Putamen (tissue), 1 donor: Measurements from ENCODE around the gene ZNF529.
"Not testable (repeated sequence)": the region's sequence is repeated elsewhere in the genome, so short reads cannot be mapped to it uniquely, and the experiment has no call there.

ENCODE experiments used
- DNase-seq: peaks from one replicate; pipeline ENCODE4 v3.0.0-alpha.2; 2016; ENCODE audit warnings: low spot score

The ZNF529 gene

DNA sequence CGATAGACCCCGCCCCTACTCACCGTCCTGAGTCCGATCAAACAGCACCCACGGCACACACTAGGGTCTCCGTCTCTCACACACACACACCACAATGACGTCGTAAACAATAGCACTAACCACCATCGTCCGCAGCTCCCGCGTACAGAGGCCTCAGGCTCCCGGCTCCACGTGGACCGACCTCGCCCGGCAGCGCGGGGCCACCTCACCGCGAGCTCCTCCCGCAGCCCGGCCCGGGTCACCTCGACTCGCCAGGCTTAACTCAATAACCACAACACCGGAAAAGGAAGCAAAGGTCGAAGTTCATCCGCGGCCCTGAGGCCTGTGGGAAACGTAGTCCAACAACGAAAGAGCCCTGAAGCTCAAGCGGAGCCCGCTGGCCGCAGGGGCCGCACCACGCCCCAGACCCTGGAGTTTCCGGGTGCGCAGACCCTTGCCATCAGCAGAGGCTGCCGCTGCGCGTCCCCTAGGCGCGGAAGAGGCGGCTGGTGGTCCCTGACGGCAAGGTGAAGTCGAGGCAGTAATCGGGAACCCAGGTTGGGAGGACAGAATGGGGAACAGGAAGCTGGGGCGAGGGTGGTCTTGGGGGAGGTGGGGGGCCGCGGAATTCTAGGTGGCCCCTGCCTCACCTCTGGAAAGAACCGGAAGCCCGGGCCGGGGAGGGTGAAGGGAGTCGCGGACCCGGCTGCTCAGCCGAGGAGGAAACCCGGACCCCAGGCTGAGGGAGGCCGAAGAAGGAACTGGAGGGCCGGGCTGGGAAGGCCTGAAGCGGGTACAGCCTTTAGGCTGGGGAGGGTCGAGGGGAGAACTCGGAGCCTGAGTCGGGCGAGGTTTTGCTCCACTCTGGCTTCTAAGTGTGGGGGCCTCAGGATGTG lies at the start of gene ZNF529:
ZNF529 (minus strand) TSS at position 273 of the 875 bp plus-strand sequence. CDS start 946 bp downstream, outside the sequence.
- DNase-seq, result peak; percentile 87

DNA sequence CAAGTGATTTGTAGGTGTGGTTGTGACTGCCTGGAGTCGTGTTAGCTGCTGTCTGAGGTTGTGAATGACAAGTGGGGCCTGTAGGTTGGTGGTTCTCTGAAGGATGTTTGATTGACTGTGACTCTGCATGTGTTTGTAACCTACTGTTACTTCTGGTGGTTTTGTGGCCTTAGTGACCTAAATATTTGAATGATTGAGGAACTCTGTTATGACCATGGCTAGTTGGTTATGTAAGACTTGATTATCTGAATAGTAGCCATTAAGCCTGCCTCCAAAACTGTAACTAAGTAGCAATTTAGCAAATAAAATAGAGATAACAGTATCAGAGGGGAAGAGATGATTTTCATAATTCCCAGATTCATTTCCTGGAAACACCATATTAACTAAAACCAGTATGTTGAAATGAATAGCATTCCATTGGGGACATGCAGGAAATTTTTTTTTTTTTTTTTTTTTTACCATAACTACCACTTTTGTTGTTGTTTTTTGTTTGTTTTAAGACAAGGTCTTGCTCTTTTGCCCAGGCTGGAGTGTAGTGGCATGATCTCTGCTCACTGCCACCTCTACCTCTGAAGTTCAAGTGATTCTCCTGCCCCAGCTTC lies 32.9 kb upstream of the ZNF529 start:
- DNase-seq, result no peak

DNA sequence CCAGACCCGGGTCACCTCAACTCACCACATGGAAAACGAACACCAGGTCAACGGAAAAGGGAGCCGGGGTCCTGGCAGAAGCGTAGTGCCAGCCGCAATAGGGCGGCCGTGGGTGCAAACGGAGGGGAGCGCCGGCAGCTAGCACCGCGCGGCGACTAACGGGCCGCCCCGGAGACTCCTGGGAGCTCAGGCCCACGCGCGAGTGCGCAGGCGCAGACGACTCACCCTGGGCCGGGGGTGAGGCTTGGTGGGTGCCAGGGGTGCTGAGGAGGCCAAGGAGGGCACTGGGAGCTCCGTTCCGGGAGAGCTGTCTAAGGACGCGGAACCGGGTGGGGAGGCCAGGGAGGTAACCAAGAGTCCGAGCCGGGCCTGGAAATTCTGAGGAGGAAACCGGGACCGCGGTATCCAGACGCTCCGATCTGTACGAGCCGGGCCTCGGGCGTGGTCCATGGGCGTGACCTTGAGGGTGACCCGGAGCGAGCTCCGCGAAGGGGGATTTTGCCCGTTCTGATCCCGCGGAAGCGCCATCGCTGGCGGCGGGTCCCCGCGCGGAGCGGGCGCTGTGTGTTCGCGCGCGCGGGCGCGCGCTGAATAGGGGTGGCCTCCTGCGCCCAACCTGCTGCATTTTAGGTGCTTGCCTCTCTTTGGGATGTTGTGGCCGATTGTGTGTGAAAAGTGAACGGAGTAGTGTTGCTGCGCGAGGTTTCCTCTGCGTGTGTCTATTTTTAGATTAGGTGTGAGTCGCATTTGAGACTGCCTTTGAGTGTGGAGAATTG lies 32.2 kb upstream of the ZNF529 start, which contains the start of gene ZNF382:
ZNF382 (plus strand) TSS at position 213 of the 776 bp plus-strand sequence. CDS start 4,602 bp downstream, outside the sequence.
- DNase-seq, result peak; percentile 82

DNA sequence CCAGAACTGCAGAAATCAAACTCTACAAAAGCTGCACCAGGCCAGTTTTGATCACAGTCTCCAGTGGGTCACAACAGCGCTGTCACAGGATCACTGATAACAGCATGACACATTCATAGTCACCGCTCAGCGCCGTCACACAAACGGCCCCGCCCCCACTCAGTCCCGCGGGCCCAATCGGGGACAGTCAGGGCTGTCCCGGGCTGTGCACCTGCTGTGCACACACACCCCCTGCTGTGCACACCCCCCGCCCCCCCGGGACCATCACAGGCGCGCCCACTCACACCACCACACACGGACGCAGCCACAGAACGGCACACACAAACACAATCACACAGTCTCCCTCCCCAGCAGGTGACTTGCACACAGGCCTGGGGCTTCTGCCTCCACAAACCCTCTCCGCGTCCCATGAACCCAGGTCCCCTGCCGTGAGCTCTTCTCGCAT lies 31.6 kb upstream of the ZNF529 start:
- DNase-seq, result peak; percentile 67

DNA sequence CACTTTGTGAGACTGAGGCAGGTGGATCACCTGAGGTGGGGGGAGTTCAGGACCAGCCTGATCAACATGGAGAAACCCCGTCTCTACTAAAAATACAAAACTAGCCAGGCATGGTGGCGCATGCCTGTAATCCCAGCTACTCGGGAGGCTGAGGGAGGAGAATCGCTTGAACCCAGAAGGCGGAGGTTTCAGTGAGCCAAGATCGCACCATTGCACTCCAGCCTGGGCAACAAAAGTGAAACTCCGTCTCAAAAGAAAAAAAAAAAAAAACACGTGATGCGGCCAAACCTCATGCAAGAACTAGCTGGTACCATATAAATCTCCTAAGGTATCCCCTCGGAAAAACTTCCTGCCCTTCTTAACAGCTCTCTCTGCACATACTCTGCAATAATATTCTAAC lies 29.6 kb upstream of the ZNF529 start:
- DNase-seq, result not testable (repeated sequence)

DNA sequence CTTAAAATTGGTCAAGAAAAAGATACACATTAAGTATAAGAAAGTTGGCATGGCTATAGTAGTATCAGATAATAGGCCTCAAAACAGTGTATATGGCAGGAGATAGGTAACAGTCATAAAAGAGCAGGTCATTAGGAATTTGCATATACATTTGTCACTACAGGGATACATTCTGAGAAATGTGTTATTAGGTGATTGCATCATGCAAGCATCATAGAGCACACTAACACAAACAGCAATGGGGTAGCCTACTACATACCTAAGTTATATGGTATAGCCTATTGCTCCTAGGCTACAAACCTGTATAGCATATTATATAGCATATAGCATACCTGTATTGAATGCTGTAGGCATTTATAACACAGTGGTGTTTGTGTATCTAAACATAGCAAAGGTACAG lies 6.2 kb upstream of the ZNF529 start:
- DNase-seq, result no peak

DNA sequence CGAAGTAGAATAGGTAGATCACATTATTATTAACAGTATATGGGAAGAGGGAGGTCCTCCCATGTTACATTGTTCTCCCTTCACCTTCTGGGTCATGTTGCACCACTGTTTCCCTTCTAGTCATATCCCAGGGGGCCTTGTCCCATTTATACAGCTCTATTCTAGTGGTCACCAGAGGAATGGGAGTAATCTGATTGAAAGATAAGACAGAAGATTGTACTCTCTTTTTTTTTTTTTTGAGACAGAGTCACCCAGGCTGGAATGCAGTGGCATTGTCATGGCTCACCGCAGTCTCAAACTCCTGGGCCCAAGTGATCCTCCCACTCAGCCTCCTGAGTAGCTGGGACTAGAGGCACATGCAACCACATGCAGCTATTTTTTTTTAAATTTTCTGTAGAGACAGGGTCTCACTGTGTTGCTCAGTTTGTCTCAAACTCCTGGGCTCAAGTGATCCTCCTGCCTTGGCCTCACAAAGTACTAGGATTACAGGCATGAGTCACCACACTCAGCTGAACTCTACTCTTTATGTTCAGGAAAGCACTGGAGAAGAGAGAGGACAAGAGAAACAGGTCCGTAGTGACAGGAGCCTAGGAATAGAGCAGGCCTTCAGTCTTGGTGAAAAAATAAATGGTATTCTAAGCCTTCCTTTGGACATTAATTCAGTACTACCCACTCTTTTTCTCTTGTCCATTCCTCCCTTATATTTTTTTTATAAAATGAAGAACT lies 4.3 kb upstream of the ZNF529 start:
- no peak for DNase-seq

DNA sequence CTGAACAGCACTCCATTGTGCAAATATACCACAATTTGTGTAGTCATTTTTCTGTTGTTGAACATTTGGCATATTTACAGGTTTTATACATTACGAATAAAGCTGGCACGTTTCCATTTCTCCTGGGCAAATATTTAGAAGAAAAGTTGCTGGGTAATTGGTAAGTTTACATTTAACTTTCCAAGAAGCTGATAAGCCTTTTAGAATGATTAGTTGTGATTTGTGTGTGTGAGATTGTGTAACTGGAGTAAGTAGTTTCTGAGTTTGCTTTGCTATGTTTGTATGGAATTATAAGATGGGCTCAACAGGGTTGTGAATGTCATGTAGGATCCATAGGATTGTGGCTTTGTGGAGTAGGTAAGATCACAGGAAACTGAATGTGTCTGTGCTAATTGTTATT lies 1.6 kb upstream of the ZNF529 start:
- DNase-seq, result no peak

DNA sequence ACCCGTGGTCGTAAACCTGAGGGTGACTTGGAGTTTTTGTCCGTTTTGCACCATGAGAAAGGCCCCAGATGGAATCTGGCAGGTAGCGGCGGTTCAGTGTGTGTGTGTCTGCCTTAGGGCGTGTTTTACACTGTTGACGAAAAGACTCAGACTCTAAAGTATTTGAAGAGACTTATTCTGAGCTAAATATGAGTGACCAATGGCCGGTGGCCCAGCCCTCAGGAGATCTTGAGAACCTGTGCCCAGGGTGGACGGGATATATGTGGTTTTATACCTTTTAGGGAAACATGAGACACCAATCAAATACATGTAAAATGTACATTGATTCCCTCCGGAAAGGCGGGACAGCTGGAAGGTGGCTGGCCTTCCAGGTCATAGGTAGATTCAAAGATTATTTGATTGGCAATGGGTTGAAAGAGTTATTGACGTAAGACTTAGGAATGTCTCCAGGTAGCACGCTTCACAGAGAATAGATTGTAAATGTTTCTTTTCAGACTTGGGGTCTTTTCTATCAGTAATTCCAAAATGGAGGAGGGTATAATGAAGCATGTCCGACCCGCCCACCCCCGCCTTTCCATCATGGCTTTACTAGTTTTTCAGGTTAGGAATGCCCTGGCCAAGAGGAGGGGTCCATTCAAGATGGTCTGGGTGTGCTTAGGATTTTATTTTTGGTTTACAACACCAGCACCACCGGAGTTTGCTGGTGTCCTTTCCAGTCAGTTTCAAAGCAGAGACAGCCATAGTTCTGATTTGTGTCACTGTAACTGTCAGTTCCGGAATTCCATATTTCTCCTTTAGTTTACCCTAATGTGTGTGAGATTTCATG lies 1.0 kb upstream of the ZNF529 start:
- no peak for DNase-seq

DNA sequence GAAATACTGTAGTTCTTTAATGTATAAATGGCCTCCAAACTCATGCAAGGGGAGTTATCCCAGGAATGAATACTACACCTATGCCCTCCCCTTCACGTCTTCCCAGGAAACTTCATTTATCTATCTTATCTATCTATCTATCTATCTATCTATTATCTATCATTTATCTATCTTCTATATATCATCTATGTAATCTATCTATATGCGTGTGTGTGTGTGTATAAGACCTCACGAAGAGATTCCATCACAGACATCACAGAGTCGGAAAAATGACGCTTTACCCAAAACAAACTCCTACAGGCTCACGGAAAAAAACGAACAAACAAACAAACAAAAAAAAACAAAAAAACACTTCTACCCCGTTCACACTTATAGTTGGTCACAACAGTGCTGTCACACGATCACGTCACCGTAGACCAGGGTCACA lies 486 bp downstream of the ZNF529 start:
- DNase-seq, result no peak

DNA sequence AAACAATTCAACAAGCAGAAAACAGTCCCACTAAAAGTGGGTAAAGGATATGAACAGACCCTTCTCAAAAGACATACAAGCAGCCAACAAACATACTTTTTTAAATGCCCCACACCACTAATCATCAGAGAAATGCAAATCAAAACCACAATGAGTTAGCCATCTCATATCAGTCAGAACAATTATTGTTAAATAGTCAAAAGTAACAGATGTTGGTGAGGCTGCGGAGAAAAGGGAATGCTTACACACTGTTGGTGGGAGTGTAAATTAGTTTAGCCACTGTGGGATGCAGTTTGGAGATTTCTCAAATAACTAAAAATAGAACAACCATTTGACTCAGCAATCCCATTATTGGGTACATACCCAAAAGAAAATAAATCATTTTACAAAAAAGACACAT lies 8.7 kb downstream of the ZNF529 start:
- DNase-seq, result no peak

DNA sequence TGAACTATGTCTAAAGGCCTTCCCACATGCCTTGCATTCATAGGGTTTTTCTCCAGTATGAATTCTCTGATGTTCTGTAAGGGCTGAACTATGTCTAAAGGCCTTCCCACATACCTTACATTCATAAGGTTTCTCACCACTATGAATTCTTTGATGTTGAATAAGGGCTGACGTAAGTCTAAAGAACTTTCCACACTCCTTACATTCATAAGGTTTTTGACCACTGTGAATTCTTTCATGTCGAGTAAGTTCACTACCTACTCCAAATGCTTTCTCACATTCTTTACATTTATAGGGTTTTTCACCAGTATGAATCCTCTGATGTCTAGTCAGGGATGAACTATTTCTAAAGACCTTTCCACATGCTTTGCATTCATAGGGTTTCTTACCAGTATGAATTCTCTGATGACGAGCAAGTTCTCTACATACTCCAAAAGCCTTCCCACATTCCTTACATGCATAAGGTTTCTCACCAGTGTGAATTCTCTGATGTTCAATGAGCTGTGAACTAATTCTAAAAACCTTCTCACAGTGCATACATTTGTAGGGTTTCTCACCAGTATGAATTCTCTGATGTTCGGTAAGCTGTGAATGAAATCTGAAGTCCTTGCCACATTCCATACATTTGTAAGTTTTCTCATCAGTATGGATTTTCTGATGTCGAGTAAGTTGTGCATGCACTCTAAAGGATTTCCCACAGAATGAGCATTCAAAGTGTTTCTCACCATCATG lies 25.9 kb downstream of the ZNF529 start:
- DNase-seq, result no peak

DNA sequence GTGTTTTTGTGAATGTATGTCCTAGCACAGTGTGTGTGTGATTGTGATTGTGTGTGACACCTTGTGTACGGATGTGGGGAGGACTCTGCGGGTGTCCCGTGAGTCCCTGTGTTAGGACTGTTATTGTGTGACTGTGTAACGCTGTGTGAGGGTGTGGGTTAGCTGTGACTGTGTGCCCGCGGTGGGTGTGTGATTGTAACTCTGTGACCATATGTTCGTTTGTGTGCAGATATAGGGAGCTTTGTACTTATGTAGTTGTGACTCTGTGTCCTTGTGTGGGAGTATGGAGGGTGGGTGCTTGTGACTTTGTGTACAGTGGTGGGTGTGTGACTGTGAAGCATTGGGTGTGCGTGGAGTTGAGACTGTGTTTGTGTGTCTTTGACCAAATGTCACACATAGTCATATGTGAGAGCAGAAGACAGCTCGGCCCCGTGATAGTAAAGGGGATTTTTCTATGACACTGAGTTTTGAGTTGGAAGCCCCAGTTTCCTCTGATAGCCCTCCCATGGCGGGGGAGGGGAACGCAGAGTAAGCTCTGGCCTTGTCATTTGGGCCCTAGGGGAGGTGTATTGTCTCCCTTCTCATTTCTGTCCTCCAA lies 44.1 kb downstream of the ZNF529 start:
- no peak for DNase-seq

DNA sequence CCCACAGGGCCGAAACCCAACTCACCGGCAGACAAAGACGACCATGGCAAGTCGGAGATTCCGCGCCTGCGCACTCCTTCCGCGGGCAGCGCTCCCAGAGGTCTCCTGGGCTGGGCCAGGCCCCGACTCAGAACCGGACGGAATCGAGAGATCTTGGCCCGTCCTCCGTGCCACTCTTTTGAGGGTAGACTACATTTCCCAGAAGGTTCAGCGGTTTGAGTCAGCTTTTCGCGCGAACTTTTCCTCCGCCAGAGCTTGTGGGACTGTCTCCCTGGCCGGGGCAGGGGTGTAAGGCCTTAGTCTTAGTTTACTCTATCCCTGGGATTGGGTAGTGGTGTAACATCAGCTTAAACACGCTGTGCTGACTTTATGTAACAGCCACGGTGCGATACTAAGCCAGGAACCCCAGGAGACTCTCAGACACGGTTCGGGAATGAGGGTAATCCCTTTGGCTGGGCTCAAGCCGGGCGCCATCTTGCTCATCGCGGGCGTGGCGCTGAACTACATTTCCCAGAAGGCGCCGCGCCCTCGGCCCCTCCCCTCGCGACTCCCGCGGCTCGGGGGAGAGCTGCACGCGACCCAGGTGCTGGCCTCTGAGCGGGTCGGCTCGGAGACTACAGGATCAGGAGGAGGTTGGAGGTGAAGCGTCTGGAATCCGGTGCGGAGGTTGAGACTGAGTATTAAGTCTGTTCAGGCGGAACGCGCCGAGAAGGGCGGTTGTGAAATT lies 44.7 kb downstream of the ZNF529 start, which contains the start of gene ZNF260:
ZNF260 (minus strand) TSS at position 78 of the 727 bp plus-strand sequence. CDS start 13,033 bp downstream, outside the sequence.
- peak; percentile 98 for DNase-seq

DNA sequence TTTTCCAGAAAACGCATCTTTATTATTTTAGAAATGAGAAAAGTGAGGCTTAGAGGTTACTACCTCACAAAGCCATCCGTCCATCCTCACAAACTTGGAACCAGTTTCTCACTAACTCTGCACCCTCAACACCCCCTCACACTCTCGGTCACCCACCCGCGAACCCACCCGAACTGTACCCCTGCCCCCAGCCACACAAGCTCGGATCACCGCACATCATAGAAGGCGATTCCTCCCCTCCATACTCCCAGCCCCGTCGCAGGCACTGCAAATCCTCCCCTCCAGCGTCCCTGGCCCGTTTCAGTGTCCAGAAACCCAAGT lies 45.3 kb downstream of the ZNF529 start:
- no peak for DNase-seq

DNA sequence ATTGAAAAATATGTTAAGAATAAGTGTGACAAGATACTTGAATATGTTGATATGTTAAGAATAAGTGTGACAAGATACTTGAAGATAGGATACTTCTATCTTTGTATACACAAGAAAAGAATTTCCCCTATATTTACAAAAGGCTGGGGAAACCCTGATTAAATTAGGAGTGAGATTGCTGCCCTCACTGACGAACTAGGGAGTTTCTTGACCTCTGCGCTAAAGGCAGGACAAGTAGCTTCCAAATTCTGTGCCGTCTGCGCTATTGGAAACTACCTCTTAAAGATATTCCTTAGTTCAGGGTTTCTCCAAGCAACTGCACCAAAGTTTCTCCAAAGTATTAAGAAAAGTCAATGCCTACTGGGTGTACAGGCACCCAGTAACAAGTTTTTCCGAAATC lies 45.8 kb downstream of the ZNF529 start:
- peak; percentile 1 for DNase-seq

DNA sequence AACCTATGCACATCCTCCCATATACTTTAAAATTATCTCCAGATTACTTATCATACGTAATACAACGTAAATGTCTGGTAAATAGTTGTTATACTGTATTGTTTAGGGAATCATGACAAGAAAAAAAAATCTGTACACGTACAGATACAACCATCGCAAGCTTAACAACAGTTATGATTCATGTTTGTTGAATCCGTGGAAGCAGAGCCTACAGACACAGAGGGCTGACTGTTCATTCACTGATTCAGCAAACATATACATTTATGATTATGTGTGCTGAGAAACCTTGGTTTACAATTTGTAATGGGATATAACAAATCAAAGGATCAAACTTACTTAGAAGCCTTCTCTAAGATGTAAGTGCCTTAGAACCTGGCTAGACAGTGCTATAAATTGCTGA lies 46.5 kb downstream of the ZNF529 start:
- no peak for DNase-seq

DNA sequence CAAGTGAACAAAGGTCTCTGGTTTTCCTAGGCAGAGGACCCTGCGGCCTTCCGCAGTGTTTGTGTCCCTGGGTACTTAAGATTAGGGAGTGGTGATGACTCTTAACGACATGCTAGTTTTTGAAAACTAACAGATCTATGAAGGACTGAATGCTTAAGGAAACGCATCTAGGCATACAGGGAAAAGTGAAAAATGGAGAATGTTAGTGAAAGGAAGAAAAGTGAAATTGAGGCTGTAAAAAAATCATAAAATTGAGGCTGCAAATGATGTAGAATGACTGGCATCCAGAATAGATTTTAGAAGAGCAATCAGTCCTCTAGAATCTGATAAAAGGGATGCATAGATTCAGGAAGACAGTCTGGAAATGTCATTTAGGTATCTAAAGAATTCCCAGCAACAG lies 48.5 kb downstream of the ZNF529 start:
- DNase-seq, result no peak

DNA sequence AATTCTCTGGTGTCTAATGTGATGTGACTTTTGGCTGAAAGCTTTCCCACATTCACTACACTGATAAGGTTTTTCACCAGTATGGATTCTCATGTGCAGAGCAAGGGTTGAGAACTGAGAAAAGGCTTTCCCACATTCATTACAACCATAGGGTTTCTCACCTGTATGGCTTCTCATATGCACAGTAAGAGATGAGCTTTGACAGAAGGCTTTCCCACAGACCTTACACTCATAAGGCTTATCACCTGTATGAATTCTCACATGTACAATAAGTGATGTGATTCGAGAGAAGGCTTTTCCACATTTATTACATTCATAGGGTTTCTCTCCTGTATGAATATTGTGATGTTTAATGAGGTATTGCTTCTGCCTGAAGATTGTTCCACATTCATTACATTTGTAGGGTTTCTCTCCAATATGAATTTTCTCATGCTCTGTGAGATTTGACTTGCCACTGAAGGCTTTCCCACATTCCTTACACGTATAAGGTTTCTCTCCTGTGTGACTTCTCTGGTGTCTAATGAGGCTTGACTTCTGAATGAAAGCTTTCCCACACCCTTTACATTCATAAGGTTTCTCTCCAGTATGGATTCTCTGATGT lies 59.0 kb downstream of the ZNF529 start:
- no peak for DNase-seq
